ENCODE data around the gene MRPL17.

The MRPL17 gene

GRCh38 chr11:6654281-6655019 is 28.7 kb downstream of the MRPL17 start:
- no peak overlapping the region for H3K4me3 ChIP-seq (ENCODE audit: low read depth, low read length)
- DNase-seq (ENCODE audit: low read depth) = no peak
- TF ChIP-seq CTCF (IDR thresholded peaks at IDR 0.05; ENCODE audit: control insufficient read depth, extremely low read depth, insufficient read depth) = no peak

GRCh38 chr11:6653656-6654055 is 29.5 kb downstream of the MRPL17 start:
- no peak for DNase-seq (ENCODE audit: low read depth)
- no peak overlapping the region for H3K4me3 ChIP-seq (ENCODE audit: low read depth, low read length)
- no peak for TF ChIP-seq CTCF (IDR thresholded peaks at IDR 0.05; ENCODE audit: control insufficient read depth, extremely low read depth, insufficient read depth)

GRCh38 chr11:6653097-6653496 is 30.0 kb downstream of the MRPL17 start:
- no peak overlapping the region for H3K4me3 ChIP-seq (ENCODE audit: low read depth, low read length)
- TF ChIP-seq CTCF (IDR thresholded peaks at IDR 0.05; ENCODE audit: control insufficient read depth, extremely low read depth, insufficient read depth) = no peak
- DNase-seq (ENCODE audit: low read depth) = no peak

- no peak for DNase-seq (ENCODE audit: low read depth)
- no peak for TF ChIP-seq CTCF (IDR thresholded peaks at IDR 0.05; ENCODE audit: control insufficient read depth, extremely low read depth, insufficient read depth)
- H3K4me3 ChIP-seq (ENCODE audit: low read depth, low read length) = no peak overlapping the region
Measured at GRCh38 chr11:6652182-6652581, 31.0 kb downstream of the MRPL17 start.

GRCh38 chr11:6650980-6651379 is 32.2 kb downstream of the MRPL17 start:
- H3K4me3 ChIP-seq (ENCODE audit: low read depth, low read length) = no peak overlapping the region
- no peak for DNase-seq (ENCODE audit: low read depth)
- no peak for TF ChIP-seq CTCF (IDR thresholded peaks at IDR 0.05; ENCODE audit: control insufficient read depth, extremely low read depth, insufficient read depth)

GRCh38 chr11:6650104-6650503 is 33.0 kb downstream of the MRPL17 start:
- no peak for TF ChIP-seq CTCF (IDR thresholded peaks at IDR 0.05; ENCODE audit: control insufficient read depth, extremely low read depth, insufficient read depth)
- no peak overlapping the region for H3K4me3 ChIP-seq (ENCODE audit: low read depth, low read length)
- no peak for DNase-seq (ENCODE audit: low read depth)

GRCh38 chr11:6648501-6648900 is 34.6 kb downstream of the MRPL17 start:
- TF ChIP-seq CTCF (IDR thresholded peaks at IDR 0.05; ENCODE audit: control insufficient read depth, extremely low read depth, insufficient read depth) = no peak
- no peak for DNase-seq (ENCODE audit: low read depth)
- no peak overlapping the region for H3K4me3 ChIP-seq (ENCODE audit: low read depth, low read length)
